IPS DF 19.7 (cell line): ENCODE results near the gene LARP1B.
"Not testable (repeated sequence)": the region's sequence is repeated elsewhere in the genome, so short reads cannot be mapped to it uniquely, and the experiment has no call there.

Source experiments
- DNase-seq: peaks from one replicate; pipeline ENCODE4 v3.0.0-alpha.2; 2013; ENCODE audit warnings: low read depth, low spot score

Gene LARP1B

GRCh38 chr4:128135391-128135790 is 74.3 kb downstream of the LARP1B start:
- DNase-seq: no peak

- no peak for DNase-seq
Observed at GRCh38 chr4:128141866-128142265, 80.8 kb downstream of the LARP1B start.

- no peak for DNase-seq
Observed at GRCh38 chr4:128145727-128146126, 84.6 kb downstream of the LARP1B start.

GRCh38 chr4:128153800-128154199 is 92.7 kb downstream of the LARP1B start:
- DNase-seq: no peak

GRCh38 chr4:128155231-128155855 is 94.2 kb downstream of the LARP1B start:
- no peak for DNase-seq

GRCh38 chr4:128155874-128156456 is 94.9 kb downstream of the LARP1B start:
- DNase-seq: no peak

- DNase-seq: not testable (repeated sequence)
Observed at GRCh38 chr4:128156472-128156871, 95.4 kb downstream of the LARP1B start.

GRCh38 chr4:128158894-128159293 is 97.8 kb downstream of the LARP1B start:
- no peak for DNase-seq

- no peak for DNase-seq
Observed at GRCh38 chr4:128159967-128160366, 98.9 kb downstream of the LARP1B start.

GRCh38 chr4:128161138-128161537 is 100.0 kb downstream of the LARP1B start:
- peak; percentile 9 for DNase-seq

GRCh38 chr4:128162434-128162833 is 101.3 kb downstream of the LARP1B start:
- DNase-seq: no peak

- peak; percentile 17 for DNase-seq
Observed at GRCh38 chr4:128163177-128164117, 102.3 kb downstream of the LARP1B start.

GRCh38 chr4:128166982-128167381 is 105.9 kb downstream of the LARP1B start:
- no peak for DNase-seq

GRCh38 chr4:128168701-128169100 is 107.6 kb downstream of the LARP1B start:
- DNase-seq: no peak

- DNase-seq: no peak
Observed at GRCh38 chr4:128169245-128169644, 108.1 kb downstream of the LARP1B start.

- no peak for DNase-seq
Observed at GRCh38 chr4:128176643-128177042, 115.5 kb downstream of the LARP1B start.

- DNase-seq: no peak
Observed at GRCh38 chr4:128177498-128177897, 116.4 kb downstream of the LARP1B start.

GRCh38 chr4:128186623-128187022 is 125.5 kb downstream of the LARP1B start:
- no peak for DNase-seq

GRCh38 chr4:128191115-128191781 is 130.1 kb downstream of the LARP1B start:
- peak; percentile 23 for DNase-seq

- no peak for DNase-seq
Observed at GRCh38 chr4:128220286-128221235, 159.4 kb downstream of the LARP1B start.

GRCh38 chr4:128221586-128221985 is 160.5 kb downstream of the LARP1B start:
- no peak for DNase-seq
